SK-N-SH treated with all-trans-retinoic acid at 6 μM for 48 hours (cell line): ENCODE data around the gene ZFHX3.

Source experiments
- ATAC-seq: fragments of 200-7000 bp; cut with Tn5 transposase; 3 replicates; pipeline ENCODE4 v1.9.1; 2020; ENCODE audit warnings: mild to moderate bottlenecking, moderate library complexity
- BACH2 ChIP-seq: fragments of 250-450 bp; sonication (Bioruptor Pico); IDR thresholded peaks from 2 replicates; pipeline ENCODE4 v1.9.0; 2021; ENCODE audit warnings: mild to moderate bottlenecking, borderline replicate concordance
- CSDC2 ChIP-seq: fragments of 250-450 bp; sonication (Bioruptor Pico); IDR thresholded peaks from 2 replicates; pipeline ENCODE4 v1.5.0; 2020; ENCODE audit warnings: mild to moderate bottlenecking, moderate library complexity
- ESRRG ChIP-seq: fragments of 250-450 bp; sonication (Bioruptor Pico); IDR thresholded peaks from 2 replicates; pipeline ENCODE4 v1.6.1; 2021; ENCODE audit warnings: mild to moderate bottlenecking
- GLIS3 ChIP-seq: fragments of 250-450 bp; sonication (Bioruptor Pico); IDR thresholded peaks from 2 replicates; pipeline ENCODE4 v1.5.0; 2020; ENCODE audit warnings: mild to moderate bottlenecking, moderate library complexity
- ISL1 ChIP-seq: fragments of 250-450 bp; sonication (Bioruptor Pico); IDR thresholded peaks from 2 replicates; pipeline ENCODE4 v2.1.2; 2022; ENCODE audit warnings: mild to moderate bottlenecking, moderate library complexity
- OSR1 ChIP-seq: fragments of 250-450 bp; sonication (Bioruptor Pico); IDR thresholded peaks from 2 replicates; pipeline ENCODE4 v1.8.0; 2022; ENCODE audit warnings: moderate library complexity, mild to moderate bottlenecking, inconsistent platforms
- PPARA ChIP-seq: fragments of 250-450 bp; sonication (Bioruptor Pico); IDR thresholded peaks from 2 replicates; pipeline ENCODE4 v1.5.0; 2020; ENCODE audit warnings: mild to moderate bottlenecking, borderline replicate concordance
- RARB ChIP-seq: fragments of 250-450 bp; sonication (Bioruptor Pico); IDR thresholded peaks from 2 replicates; pipeline ENCODE4 v1.8.0; 2021; ENCODE audit warnings: mild to moderate bottlenecking, moderate library complexity
- SNAI2 ChIP-seq: fragments of 250-450 bp; sonication (Bioruptor Pico); IDR thresholded peaks from 2 replicates; pipeline ENCODE4 v1.5.0; 2020; ENCODE audit warnings: mild to moderate bottlenecking, moderate library complexity
- TCF4 ChIP-seq: fragments of 250-450 bp; sonication (Bioruptor Pico); IDR thresholded peaks from 2 replicates; pipeline ENCODE4 v1.8.0; 2021; ENCODE audit warnings: mild to moderate bottlenecking, moderate library complexity, borderline replicate concordance
- TOX ChIP-seq: fragments of 250-450 bp; sonication (Bioruptor Pico); IDR thresholded peaks from 2 replicates; pipeline ENCODE4 v1.8.0; 2021; ENCODE audit warnings: mild to moderate bottlenecking, moderate library complexity, borderline replicate concordance
- ZC3H10 ChIP-seq: fragments of 250-450 bp; sonication (Bioruptor Pico); IDR thresholded peaks from 2 replicates; pipeline ENCODE4 v1.5.1; 2021; ENCODE audit warnings: mild to moderate bottlenecking, moderate library complexity
- ZFP3 ChIP-seq: fragments of 250-450 bp; sonication (Bioruptor Pico); IDR thresholded peaks from 2 replicates; pipeline ENCODE4 v1.5.0; 2020; ENCODE audit warnings: mild to moderate bottlenecking, moderate library complexity
- ZFP30 ChIP-seq: fragments of 450-650 bp; formaldehyde crosslinking; IDR thresholded peaks from 2 replicates; pipeline ENCODE4 v1.5.0; 2022; ENCODE audit warnings: mild to moderate bottlenecking, moderate library complexity
- ZNF565 ChIP-seq: fragments of 450-650 bp; formaldehyde crosslinking; conservative IDR thresholded peaks from 2 replicates; pipeline ENCODE4 v1.5.0; 2020; ENCODE audit warnings: low read depth, mild to moderate bottlenecking, moderate library complexity
- ZNF70 ChIP-seq: fragments of 450-650 bp; formaldehyde crosslinking; IDR thresholded peaks from 2 replicates; pipeline ENCODE4 v1.5.0; 2020; ENCODE audit warnings: mild to moderate bottlenecking, moderate library complexity
- ZNF8 ChIP-seq: fragments of 450-650 bp; formaldehyde crosslinking; IDR thresholded peaks from 2 replicates; pipeline ENCODE4 v1.5.0; 2020; ENCODE audit warnings: mild to moderate bottlenecking, moderate library complexity
- TF ChIP-seq, protein P1 (sequence below): fragments of 250-450 bp; sonication (Bioruptor Pico); IDR thresholded peaks from 2 replicates; pipeline ENCODE4 v1.8.0; 2020; ENCODE audit warnings: mild to moderate bottlenecking, moderate library complexity, borderline replicate concordance
- TF ChIP-seq, protein P2 (sequence below): fragments of 250-450 bp; sonication (Bioruptor Pico); IDR thresholded peaks from 2 replicates; pipeline ENCODE4 v1.8.0; 2021; ENCODE audit warnings: low read depth, mild to moderate bottlenecking, moderate library complexity, borderline replicate concordance

ZFHX3 gene

DNA sequence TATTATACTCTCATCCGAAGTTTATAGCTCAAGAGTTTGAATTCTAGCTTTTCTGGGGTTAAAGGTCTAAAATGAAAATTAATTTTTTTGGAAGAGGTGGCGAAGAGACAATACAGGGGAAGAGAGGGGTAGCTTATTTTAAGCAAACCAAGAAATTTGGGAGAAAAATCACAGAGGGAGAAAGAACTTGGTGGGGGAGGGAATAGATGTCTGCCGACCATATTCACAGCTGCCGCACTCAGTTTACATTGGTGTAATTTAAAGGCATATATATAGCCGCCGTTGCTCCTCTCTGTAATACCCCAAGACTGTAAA is 6.5 kb upstream of the ZFHX3 start:
- peak; percentile 3; the same call in 1 of the 3 replicates for ATAC-seq
- no peak for TF ChIP-seq ESRRG (CRISPR knock-in tag)
- TF ChIP-seq CSDC2 (CRISPR knock-in tag): no peak
- no peak for TF ChIP-seq SNAI2 (CRISPR knock-in tag)
- TF ChIP-seq TOX (CRISPR knock-in tag): no peak
- TF ChIP-seq TCF4: no peak
- no peak for TF ChIP-seq OSR1 (CRISPR knock-in tag)
- TF ChIP-seq, protein P1, sequence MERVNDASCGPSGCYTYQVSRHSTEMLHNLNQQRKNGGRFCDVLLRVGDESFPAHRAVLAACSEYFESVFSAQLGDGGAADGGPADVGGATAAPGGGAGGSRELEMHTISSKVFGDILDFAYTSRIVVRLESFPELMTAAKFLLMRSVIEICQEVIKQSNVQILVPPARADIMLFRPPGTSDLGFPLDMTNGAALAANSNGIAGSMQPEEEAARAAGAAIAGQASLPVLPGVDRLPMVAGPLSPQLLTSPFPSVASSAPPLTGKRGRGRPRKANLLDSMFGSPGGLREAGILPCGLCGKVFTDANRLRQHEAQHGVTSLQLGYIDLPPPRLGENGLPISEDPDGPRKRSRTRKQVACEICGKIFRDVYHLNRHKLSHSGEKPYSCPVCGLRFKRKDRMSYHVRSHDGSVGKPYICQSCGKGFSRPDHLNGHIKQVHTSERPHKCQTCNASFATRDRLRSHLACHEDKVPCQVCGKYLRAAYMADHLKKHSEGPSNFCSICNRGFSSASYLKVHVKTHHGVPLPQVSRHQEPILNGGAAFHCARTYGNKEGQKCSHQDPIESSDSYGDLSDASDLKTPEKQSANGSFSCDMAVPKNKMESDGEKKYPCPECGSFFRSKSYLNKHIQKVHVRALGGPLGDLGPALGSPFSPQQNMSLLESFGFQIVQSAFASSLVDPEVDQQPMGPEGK (CRISPR knock-in tag): no peak
- no peak for TF ChIP-seq ZFP30 (CRISPR knock-in tag)
- TF ChIP-seq ZNF70 (CRISPR knock-in tag): no peak
- TF ChIP-seq ZNF8: no peak
- TF ChIP-seq PPARA (CRISPR knock-in tag): no peak
- no peak for TF ChIP-seq RARB (CRISPR knock-in tag)
- TF ChIP-seq ISL1 (CRISPR knock-in tag): no peak

DNA sequence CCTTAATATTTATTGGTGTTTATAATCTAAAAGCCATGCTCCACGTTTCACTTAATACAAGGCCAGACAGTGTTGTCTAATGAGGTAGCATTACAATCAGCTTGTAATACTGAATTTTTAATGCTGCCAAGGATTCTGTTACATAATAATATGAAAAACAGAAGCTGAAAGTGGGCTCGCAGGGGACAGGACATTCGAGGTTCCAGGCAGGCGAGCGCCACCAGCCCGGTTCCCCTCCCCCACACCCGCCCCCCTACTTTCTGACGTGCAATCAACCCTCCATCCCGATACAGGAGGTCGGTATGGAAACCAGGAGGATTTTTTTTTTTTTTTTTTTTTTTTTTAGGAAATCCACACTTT is 6.2 kb upstream of the ZFHX3 start:
- no peak for TF ChIP-seq ZNF70 (CRISPR knock-in tag)
- TF ChIP-seq ZNF565 (CRISPR knock-in tag): no peak
- no peak for TF ChIP-seq ZC3H10 (CRISPR knock-in tag)
- TF ChIP-seq, protein P1 (CRISPR knock-in tag): no peak
- no peak for TF ChIP-seq ZNF8
- no peak for TF ChIP-seq GLIS3
- TF ChIP-seq, protein P2, sequence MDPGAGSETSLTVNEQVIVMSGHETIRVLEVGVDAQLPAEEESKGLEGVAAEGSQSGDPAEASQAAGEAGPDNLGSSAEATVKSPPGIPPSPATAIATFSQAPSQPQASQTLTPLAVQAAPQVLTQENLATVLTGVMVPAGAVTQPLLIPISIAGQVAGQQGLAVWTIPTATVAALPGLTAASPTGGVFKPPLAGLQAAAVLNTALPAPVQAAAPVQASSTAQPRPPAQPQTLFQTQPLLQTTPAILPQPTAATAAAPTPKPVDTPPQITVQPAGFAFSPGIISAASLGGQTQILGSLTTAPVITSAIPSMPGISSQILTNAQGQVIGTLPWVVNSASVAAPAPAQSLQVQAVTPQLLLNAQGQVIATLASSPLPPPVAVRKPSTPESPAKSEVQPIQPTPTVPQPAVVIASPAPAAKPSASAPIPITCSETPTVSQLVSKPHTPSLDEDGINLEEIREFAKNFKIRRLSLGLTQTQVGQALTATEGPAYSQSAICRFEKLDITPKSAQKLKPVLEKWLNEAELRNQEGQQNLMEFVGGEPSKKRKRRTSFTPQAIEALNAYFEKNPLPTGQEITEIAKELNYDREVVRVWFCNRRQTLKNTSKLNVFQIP (CRISPR knock-in tag): no peak
- no peak for TF ChIP-seq BACH2 (CRISPR knock-in tag)
- no peak for TF ChIP-seq ESRRG (CRISPR knock-in tag)
- no peak for TF ChIP-seq RARB (CRISPR knock-in tag)
- TF ChIP-seq ISL1 (CRISPR knock-in tag): no peak
- no peak for TF ChIP-seq ZFP3 (CRISPR knock-in tag)
- no peak for TF ChIP-seq PPARA (CRISPR knock-in tag)
- TF ChIP-seq TCF4: no peak
- TF ChIP-seq ZFP30 (CRISPR knock-in tag): no peak
- ATAC-seq: peak; percentile 5; the same call in 2 of the 3 replicates

DNA sequence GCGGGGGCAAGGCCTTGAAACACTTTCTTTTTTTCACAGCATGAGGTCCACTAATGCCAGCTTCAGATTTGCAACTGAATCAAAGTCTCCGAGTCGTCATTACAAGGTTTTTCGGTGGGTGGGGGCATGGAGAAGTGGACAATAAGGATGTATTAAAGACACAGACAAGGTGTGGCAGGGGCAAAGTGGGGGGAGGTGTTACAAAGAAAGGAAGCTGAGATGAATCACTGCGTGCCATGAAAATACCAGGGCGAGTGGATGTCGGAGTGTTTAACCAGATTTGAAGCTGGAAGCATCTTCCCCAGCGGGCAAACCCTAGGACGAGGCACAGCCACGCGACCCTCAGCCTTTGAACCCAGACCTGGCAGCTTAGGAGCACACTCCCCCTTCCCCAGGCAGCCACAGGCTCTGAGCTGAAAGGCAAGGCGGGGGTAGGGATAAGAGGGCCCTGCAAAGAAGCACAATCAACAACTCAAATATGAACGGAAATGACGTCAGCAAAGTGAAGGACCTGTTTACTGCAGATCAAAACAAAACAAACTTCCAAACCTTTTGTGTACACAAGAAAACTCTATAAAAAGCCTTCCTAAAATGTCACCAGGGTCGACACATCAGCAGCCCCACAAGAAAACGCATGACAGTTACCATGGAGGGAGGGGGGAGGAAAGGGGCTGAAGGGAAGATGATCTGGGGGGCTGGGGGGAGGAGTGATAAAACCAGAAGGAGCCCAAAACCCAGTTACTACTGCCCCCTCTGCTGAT is 5.6 kb upstream of the ZFHX3 start:
- peak; percentile 29 for ATAC-seq
- TF ChIP-seq ZFP3 (CRISPR knock-in tag) (peak; percentile 45; the same call in 1 of the 2 replicates), SNAI2 (CRISPR knock-in tag) (0 out of 2 replicates have a peak, but pooled peaks have one; percentile 34), ZNF565 (CRISPR knock-in tag) (no peak), CSDC2 (CRISPR knock-in tag) (0 out of 2 replicates have a peak, but pooled peaks have one; percentile 78), ISL1 (CRISPR knock-in tag) (peak; percentile 15; the same call in 1 of the 2 replicates)
- TF ChIP-seq, protein P1 (CRISPR knock-in tag): 0 out of 2 replicates have a peak, but pooled peaks have one; percentile 46

DNA sequence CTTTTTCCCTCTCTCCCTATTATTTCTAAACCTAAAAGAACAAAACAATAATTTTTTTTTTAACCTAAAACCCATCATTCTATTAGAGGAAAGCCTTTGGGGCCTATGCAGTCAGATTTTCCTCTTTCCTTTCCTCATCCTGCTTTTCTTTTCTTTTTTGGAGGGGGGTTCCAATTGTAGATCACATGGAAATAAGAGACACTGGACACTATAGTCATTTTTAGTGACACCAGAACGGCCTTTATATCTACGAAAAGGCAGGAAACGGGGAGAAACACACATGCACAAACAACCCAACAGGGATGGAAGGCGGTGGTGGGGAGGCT is 5.1 kb upstream of the ZFHX3 start:
- no peak for TF ChIP-seq BACH2 (CRISPR knock-in tag)
- TF ChIP-seq ESRRG (CRISPR knock-in tag): no peak
- TF ChIP-seq ZFP3 (CRISPR knock-in tag): no peak
- no peak for TF ChIP-seq SNAI2 (CRISPR knock-in tag)
- no peak for TF ChIP-seq ZNF565 (CRISPR knock-in tag)
- no peak for TF ChIP-seq ZC3H10 (CRISPR knock-in tag)
- no peak for TF ChIP-seq PPARA (CRISPR knock-in tag)
- TF ChIP-seq ISL1 (CRISPR knock-in tag): no peak
- TF ChIP-seq ZNF70 (CRISPR knock-in tag): no peak
- TF ChIP-seq TOX (CRISPR knock-in tag): no peak
- TF ChIP-seq, protein P2 (CRISPR knock-in tag): no peak
- TF ChIP-seq TCF4: no peak
- no peak for TF ChIP-seq OSR1 (CRISPR knock-in tag)
- no peak for ATAC-seq
